H9 (cell line): ENCODE data around the gene KLHL22. TPM values are rescaled to one million over a fixed set of nuclear protein-coding genes. Genes with fewer than 3 reads are reported as not detected.
A peak's percentile ranks its signal among the peaks of the same experiment; 100 is the strongest.

Experiments used
- DNase-seq: peaks from one replicate; pipeline ENCODE4 v3.0.0-alpha.2; 2017
- H2AFZ ChIP-seq: one replicate; pipeline ENCODE4 v1.6.1; 2013; ENCODE audit warnings: mild to moderate bottlenecking, low read length, control low read depth, moderate library complexity
- H2AK5ac ChIP-seq: 2 replicates; pipeline ENCODE4 v1.6.1; 2013; ENCODE audit warnings: low read length, control low read depth, mixed read lengths; ENCODE audit not compliant: insufficient read length
- H2BK120ac ChIP-seq: one replicate; pipeline ENCODE4 v1.6.1; 2013; ENCODE audit warnings: low read depth, mild to moderate bottlenecking, low read length, control low read depth, inconsistent platforms; ENCODE audit not compliant: poor library complexity, severe bottlenecking
- H2BK12ac ChIP-seq: 2 replicates; pipeline ENCODE4 v1.6.1; 2013; ENCODE audit warnings: low read length, control low read depth, mixed read lengths, low read depth; ENCODE audit not compliant: insufficient read length
- H2BK15ac ChIP-seq: 2 replicates; pipeline ENCODE4 v1.6.1; 2013; ENCODE audit warnings: low read depth, low read length, control low read depth
- H2BK20ac ChIP-seq: one replicate; pipeline ENCODE4 v1.6.1; 2013; ENCODE audit warnings: low read depth, mild to moderate bottlenecking, low read length, control low read depth, inconsistent platforms; ENCODE audit not compliant: poor library complexity, severe bottlenecking
- H2BK5ac ChIP-seq: 2 replicates; pipeline ENCODE4 v1.6.1; 2013; ENCODE audit warnings: low read length, control low read depth, mixed read lengths; ENCODE audit not compliant: insufficient read length
- H3K14ac ChIP-seq: 2 replicates; pipeline ENCODE4 v1.6.1; 2013; ENCODE audit warnings: low read length, control low read depth; ENCODE audit not compliant: insufficient read depth
- H3K18ac ChIP-seq: 2 replicates; pipeline ENCODE4 v1.6.1; 2013; ENCODE audit warnings: low read depth, mild to moderate bottlenecking, mixed read lengths, low read length, control low read depth; ENCODE audit not compliant: insufficient read length
- H3K23ac ChIP-seq: 2 replicates; pipeline ENCODE4 v1.6.1; 2013; ENCODE audit warnings: low read length, control low read depth, mixed read lengths, low read depth; ENCODE audit not compliant: insufficient read length
- H3K23me2 ChIP-seq: 2 replicates; pipeline ENCODE4 v1.6.1; 2013; ENCODE audit warnings: low read depth, mild to moderate bottlenecking, mixed read lengths, low read length, control low read depth; ENCODE audit not compliant: insufficient read length, poor library complexity, severe bottlenecking
- H3K27ac ChIP-seq: 2 replicates; pipeline ENCODE4 v1.5.1; 2013; ENCODE audit warnings: low read length, control low read depth, mixed read lengths, low read depth; ENCODE audit not compliant: insufficient read length
- H3K27me3 ChIP-seq: 2 replicates; pipeline ENCODE4 v1.6.1; 2013; ENCODE audit warnings: low read length, control low read depth, inconsistent platforms; ENCODE audit not compliant: insufficient read depth
- H3K4ac ChIP-seq: 2 replicates; pipeline ENCODE4 v1.6.1; 2013; ENCODE audit warnings: low read depth, mild to moderate bottlenecking, control low read depth, inconsistent platforms, low read length, moderate library complexity
- H3K4me1 ChIP-seq: 2 replicates; pipeline ENCODE4 v1.6.1; 2013; ENCODE audit warnings: low read length, control low read depth, inconsistent platforms; ENCODE audit not compliant: insufficient read depth
- H3K4me2 ChIP-seq: 2 replicates; pipeline ENCODE4 v1.6.1; 2013; ENCODE audit warnings: low read length, control low read depth, mixed read lengths; ENCODE audit not compliant: insufficient read length, insufficient read depth
- H3K56ac ChIP-seq: 2 replicates; pipeline ENCODE4 v1.6.1; 2013; ENCODE audit warnings: low read depth, mild to moderate bottlenecking, mixed read lengths, low read length, control low read depth; ENCODE audit not compliant: insufficient read length
- H3K79me1 ChIP-seq: 2 replicates; pipeline ENCODE4 v1.6.1; 2013; ENCODE audit warnings: low read depth, mild to moderate bottlenecking, moderate library complexity, low read length, control low read depth, inconsistent platforms; ENCODE audit not compliant: insufficient read depth, poor library complexity, severe bottlenecking
- H3K79me2 ChIP-seq: 2 replicates; pipeline ENCODE4 v1.6.1; 2013; ENCODE audit warnings: low read length, control low read depth, inconsistent platforms; ENCODE audit not compliant: insufficient read depth
- H3K9ac ChIP-seq: 2 replicates; pipeline ENCODE4 v1.6.1; 2013; ENCODE audit warnings: low read length, control low read depth, mixed read lengths; ENCODE audit not compliant: insufficient read length; ENCODE audit errors: extremely low read depth
- H3K9me3 ChIP-seq: one replicate; pipeline ENCODE4 v1.6.1; 2013; ENCODE audit warnings: low read depth, low read length, inconsistent platforms; ENCODE audit not compliant: control insufficient read depth
- H3T11ph ChIP-seq: one replicate; pipeline ENCODE4 v1.6.1; 2013; ENCODE audit warnings: mild to moderate bottlenecking, low read length, control low read depth, inconsistent platforms
- H4K20me1 ChIP-seq: one replicate; pipeline ENCODE4 v1.6.1; 2013; ENCODE audit not compliant: control insufficient read depth, insufficient read length, insufficient read depth
- H4K5ac ChIP-seq: 2 replicates; pipeline ENCODE4 v1.6.1; 2013; ENCODE audit warnings: low read depth, mild to moderate bottlenecking, mixed read lengths, low read length, control low read depth; ENCODE audit not compliant: insufficient read length
- H4K8ac ChIP-seq: replicated peaks from 2 replicates; pipeline ENCODE4 v1.6.1; 2013; ENCODE audit warnings: low read length, control low read depth, mixed read lengths, low read depth; ENCODE audit not compliant: insufficient read length
- H4K91ac ChIP-seq: 2 replicates; pipeline ENCODE4 v1.6.1; 2013; ENCODE audit warnings: low read depth, mild to moderate bottlenecking, moderate library complexity, mixed read lengths, low read length, control low read depth; ENCODE audit not compliant: insufficient read length
- H3K27ac Mint-ChIP-seq, 3 experiments: 2 replicates in 2 of 3; 3 replicates in 1 of 3; pipeline ENCODE4 v1.8.0; 2020 to 2021; ENCODE audit warnings: mixed read lengths in 3 of 3, mild to moderate bottlenecking in 1 of 3, moderate library complexity in 1 of 3
- H3K27me3 Mint-ChIP-seq: 2 replicates; pipeline ENCODE4 v1.8.0; 2021; ENCODE audit warnings: low read depth, mild to moderate bottlenecking, moderate library complexity, mixed read lengths
- H3K36me3 Mint-ChIP-seq, 3 experiments: 2 replicates in 2 of 3; 3 replicates in 1 of 3; pipeline ENCODE4 v1.8.0; 2020 to 2021; ENCODE audit warnings: low read depth in 3 of 3, mixed read lengths in 3 of 3; ENCODE audit not compliant: insufficient read depth in 1 of 3
- H3K4me1 Mint-ChIP-seq, 2 experiments: 2 replicates each; pipeline ENCODE4 v1.8.0; 2020; ENCODE audit warnings: mixed read lengths in 2 of 2
- H3K4me3 Mint-ChIP-seq, 2 experiments: 2 replicates in 1 of 2; 3 replicates in 1 of 2; pipeline ENCODE4 v1.8.0; 2020 to 2021; ENCODE audit warnings: mild to moderate bottlenecking in 2 of 2, mixed read lengths in 2 of 2, moderate library complexity in 1 of 2
- H3K9me3 Mint-ChIP-seq, 2 experiments: 2 replicates in 1 of 2; 3 replicates in 1 of 2; pipeline ENCODE4 v1.8.0; 2020; ENCODE audit warnings: mild to moderate bottlenecking in 2 of 2, mixed read lengths in 2 of 2, moderate library complexity in 1 of 2
- CTCF ChIP-seq: fragments of 200-600 bp; sonication (generic); conservative IDR thresholded peaks from 3 replicates; pipeline ENCODE4 v1.8.0; 2021; ENCODE audit warnings: antibody characterized with exemption, mild to moderate bottlenecking
- WGBS: extraction: QIAGEN DNeasy Blood & Tissue Kit; methylation state at CpG from one replicate; pipeline ENCODE4 v1.1.7; 2013; ENCODE audit warnings: missing lambda C conversion rate, low lambda C conversion rate, mixed read lengths; ENCODE audit not compliant: insufficient read length; ENCODE audit errors: extremely low coverage; 5-methylcytosine and 5-hydroxymethylcytosine counted together
- total RNA-seq: library from RNA; stranded (reverse); gene quantifications from 2 replicates; pipeline ENCODE4 v1.2.1, GENCODE V29; 2021

Gene KLHL22
- total RNA-seq, 1 experiment from 2014 or later: 11.9 TPM

DNA sequence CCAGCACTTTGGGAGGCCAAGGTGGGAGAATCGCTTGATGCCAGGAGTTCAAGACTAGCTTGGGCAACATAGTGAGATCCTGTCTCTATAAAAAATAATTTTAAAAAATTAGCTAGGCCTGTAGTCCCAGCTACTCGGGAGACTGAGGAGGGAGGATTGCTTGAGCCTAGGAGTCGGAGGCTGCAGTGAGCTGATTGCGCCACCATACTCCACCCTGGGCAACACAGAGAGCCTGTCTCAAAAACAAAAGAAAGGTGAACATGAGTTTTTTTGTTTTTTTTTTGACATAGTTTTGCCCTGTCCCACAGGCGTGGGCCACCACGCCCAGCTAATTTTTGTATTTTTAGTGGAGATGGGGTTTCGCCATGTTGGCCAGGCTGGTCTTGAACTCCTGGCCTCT lies 29.5 kb upstream of the KLHL22 start:
- H3K9me3 Mint-ChIP-seq: peaks cover 5 to 8% of the 10 kb centered on the region in 2 experiments
- no peak overlapping the region for H3K4ac ChIP-seq

More for the DNA sequence above, 29.5 kb upstream of the KLHL22 start:
- Histone ChIP-seq H2BK120ac (no peak overlapping the region), H3K4me2 (no peak overlapping the region), H3T11ph (no peak overlapping the region), H3K4me1 (peaks cover 3% of the 10 kb centered on the region; the same call in 1 of the 2 replicates), H2BK5ac (no peak overlapping the region), H4K8ac (no peak overlapping the region), H3K18ac (no peak overlapping the region), H3K27me3 (no peaks in the 10 kb centered on the region), H3K23ac (no peak overlapping the region), H2BK15ac (no peak overlapping the region), H3K9me3 (no peaks in the 10 kb centered on the region), H3K14ac (no peak overlapping the region), H3K27ac (no peak overlapping the region), H3K79me1 (peaks cover 4% of the 10 kb centered on the region), H4K5ac (no peak overlapping the region), H2BK12ac (no peak overlapping the region), H3K9ac (no peak overlapping the region), H2AFZ (no peak overlapping the region), H3K56ac (no peak overlapping the region), H4K91ac (no peak overlapping the region), H2BK20ac (no peak overlapping the region), H3K79me2 (peaks cover 9% of the 10 kb centered on the region; the same call in 1 of the 2 replicates), H3K23me2 (no peaks in the 10 kb centered on the region), H2AK5ac (no peak overlapping the region), H4K20me1 (no peaks in the 10 kb centered on the region)
- Mint-ChIP-seq H3K4me1 (peaks cover 18 to 25% of the 10 kb centered on the region in 2 experiments), H3K36me3 (peaks cover 20 to 33% (median 20%) of the 10 kb centered on the region in 3 experiments), H3K27ac (peak overlapping the region in 2 of 3 experiments; percentile 57 to 66; a peak in 3 of 7 replicates), H3K4me3 (no peak overlapping the region), H3K27me3 (no peaks in the 10 kb centered on the region)
- WGBS: no CpG with 5 or more reads among the region's 7 CpGs
- no peak for DNase-seq
- TF ChIP-seq CTCF: no peak
